ENCODE data around the gene PET100. TPM values are rescaled to one million over a fixed set of nuclear protein-coding genes. Genes with fewer than 3 reads are reported as not detected.

PET100 gene
- total RNA-seq, 1 experiment from 2014 or later = 126 TPM

GRCh38 chr19:7620442-7621412, 8.9 kb upstream of the PET100 start:
- RAD21 ChIA-PET (ENCODE audit: low non-redundant PET in 1 of 2, low total read pairs in 2 of 2, uncharacterized antibody in 2 of 2, unreplicated experiment in 2 of 2) = no interaction called here
- no TSS peak for BruUV-seq (replicated peaks)
- intact Hi-C loops (cut with micrococcal nuclease) = no loop called here

More at GRCh38 chr19:7620442-7621412, 8.9 kb upstream of the PET100 start:
- ATAC-seq (no peak), DNase-seq (ENCODE audit: low read depth, low spot score) (no peak)
- ChIA-PET CTCF (no interaction called here), POLR2A (no interaction called here)
- Histone ChIP-seq H3K9me3 (ENCODE audit: control insufficient read depth in 1 of 2, insufficient read depth in 1 of 2, low read depth in 1 of 2, low read length in 2 of 2) (no peaks in the 10 kb centered on the region), H4K20me1 (ENCODE audit: insufficient read depth) (no peaks in the 10 kb centered on the region), H3K9ac (ENCODE audit: low read length) (no peak overlapping the region), H3K27ac (ENCODE audit: low read depth, low read length) (no peak overlapping the region), H3K4me2 (ENCODE audit: low read length) (no peak overlapping the region), H3K4me3 (replicated peaks in 1 of 2; ENCODE audit: low read depth in 1 of 2, low read length in 2 of 2) (no peak overlapping the region), H2AFZ (ENCODE audit: low read depth, low read length, poor library complexity, severe bottlenecking) (no peak overlapping the region), H3K9me2 (ENCODE audit: insufficient read depth) (no peaks in the 10 kb centered on the region), H3K36me3 (ENCODE audit: control insufficient read depth in 1 of 2, insufficient read depth in 2 of 2, low read length in 2 of 2) (peaks cover 5 to 19% of the 10 kb centered on the region in 2 experiments; a peak in 3 of 4 replicates), H3K4me1 (ENCODE audit: control insufficient read depth in 1 of 2, insufficient read depth in 2 of 2, low read length in 2 of 2) (peaks cover 0 to 6% of the 10 kb centered on the region in 2 experiments; a peak in 1 of 4 replicates), H3K27me3 (ENCODE audit: insufficient read depth, low read length) (no peaks in the 10 kb centered on the region), H3K79me2 (ENCODE audit: insufficient read depth, low read length) (peaks cover 2% of the 10 kb centered on the region; the same call in 1 of the 2 replicates)
- no peak for TF ChIP-seq JUND (IDR thresholded peaks at IDR 0.05)
- TF ChIP-seq POLR2AphosphoS5 (IDR thresholded peaks at IDR 0.05; ENCODE audit: low read depth, low read length) = no peak
- no peak for TF ChIP-seq FOSL1 (IDR thresholded peaks at IDR 0.05; ENCODE audit: low read depth)
- TF ChIP-seq, protein P1, sequence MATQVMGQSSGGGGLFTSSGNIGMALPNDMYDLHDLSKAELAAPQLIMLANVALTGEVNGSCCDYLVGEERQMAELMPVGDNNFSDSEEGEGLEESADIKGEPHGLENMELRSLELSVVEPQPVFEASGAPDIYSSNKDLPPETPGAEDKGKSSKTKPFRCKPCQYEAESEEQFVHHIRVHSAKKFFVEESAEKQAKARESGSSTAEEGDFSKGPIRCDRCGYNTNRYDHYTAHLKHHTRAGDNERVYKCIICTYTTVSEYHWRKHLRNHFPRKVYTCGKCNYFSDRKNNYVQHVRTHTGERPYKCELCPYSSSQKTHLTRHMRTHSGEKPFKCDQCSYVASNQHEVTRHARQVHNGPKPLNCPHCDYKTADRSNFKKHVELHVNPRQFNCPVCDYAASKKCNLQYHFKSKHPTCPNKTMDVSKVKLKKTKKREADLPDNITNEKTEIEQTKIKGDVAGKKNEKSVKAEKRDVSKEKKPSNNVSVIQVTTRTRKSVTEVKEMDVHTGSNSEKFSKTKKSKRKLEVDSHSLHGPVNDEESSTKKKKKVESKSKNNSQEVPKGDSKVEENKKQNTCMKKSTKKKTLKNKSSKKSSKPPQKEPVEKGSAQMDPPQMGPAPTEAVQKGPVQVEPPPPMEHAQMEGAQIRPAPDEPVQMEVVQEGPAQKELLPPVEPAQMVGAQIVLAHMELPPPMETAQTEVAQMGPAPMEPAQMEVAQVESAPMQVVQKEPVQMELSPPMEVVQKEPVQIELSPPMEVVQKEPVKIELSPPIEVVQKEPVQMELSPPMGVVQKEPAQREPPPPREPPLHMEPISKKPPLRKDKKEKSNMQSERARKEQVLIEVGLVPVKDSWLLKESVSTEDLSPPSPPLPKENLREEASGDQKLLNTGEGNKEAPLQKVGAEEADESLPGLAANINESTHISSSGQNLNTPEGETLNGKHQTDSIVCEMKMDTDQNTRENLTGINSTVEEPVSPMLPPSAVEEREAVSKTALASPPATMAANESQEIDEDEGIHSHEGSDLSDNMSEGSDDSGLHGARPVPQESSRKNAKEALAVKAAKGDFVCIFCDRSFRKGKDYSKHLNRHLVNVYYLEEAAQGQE (IDR thresholded peaks at IDR 0.05; ENCODE audit: low read depth) = no peak
- no peak for TF ChIP-seq POLR2A (IDR thresholded peaks at IDR 0.05; ENCODE audit: borderline replicate concordance, extremely low read depth, insufficient read depth, insufficient read length)
- no peak for TF ChIP-seq YY1 (IDR thresholded peaks at IDR 0.05; ENCODE audit: extremely low read depth, insufficient replicate concordance, low read depth, low read length)
- no peak for TF ChIP-seq ATF3 (IDR thresholded peaks at IDR 0.05)
- no peak for TF ChIP-seq SRF (IDR thresholded peaks at IDR 0.05; ENCODE audit: low read depth)
- no peak for TF ChIP-seq ZFX (IDR thresholded peaks at IDR 0.05)
- TF ChIP-seq, protein P2, sequence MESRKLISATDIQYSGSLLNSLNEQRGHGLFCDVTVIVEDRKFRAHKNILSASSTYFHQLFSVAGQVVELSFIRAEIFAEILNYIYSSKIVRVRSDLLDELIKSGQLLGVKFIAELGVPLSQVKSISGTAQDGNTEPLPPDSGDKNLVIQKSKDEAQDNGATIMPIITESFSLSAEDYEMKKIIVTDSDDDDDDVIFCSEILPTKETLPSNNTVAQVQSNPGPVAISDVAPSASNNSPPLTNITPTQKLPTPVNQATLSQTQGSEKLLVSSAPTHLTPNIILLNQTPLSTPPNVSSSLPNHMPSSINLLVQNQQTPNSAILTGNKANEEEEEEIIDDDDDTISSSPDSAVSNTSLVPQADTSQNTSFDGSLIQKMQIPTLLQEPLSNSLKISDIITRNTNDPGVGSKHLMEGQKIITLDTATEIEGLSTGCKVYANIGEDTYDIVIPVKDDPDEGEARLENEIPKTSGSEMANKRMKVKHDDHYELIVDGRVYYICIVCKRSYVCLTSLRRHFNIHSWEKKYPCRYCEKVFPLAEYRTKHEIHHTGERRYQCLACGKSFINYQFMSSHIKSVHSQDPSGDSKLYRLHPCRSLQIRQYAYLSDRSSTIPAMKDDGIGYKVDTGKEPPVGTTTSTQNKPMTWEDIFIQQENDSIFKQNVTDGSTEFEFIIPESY (IDR thresholded peaks at IDR 0.05; ENCODE audit: extremely low read depth, insufficient replicate concordance, low read length) = no peak
- no peak for TF ChIP-seq EZH2phosphoT487 (IDR thresholded peaks at IDR 0.05; ENCODE audit: borderline replicate concordance)
- TF ChIP-seq SP1 (IDR thresholded peaks at IDR 0.05; ENCODE audit: low read depth) = no peak
- TF ChIP-seq EZH2 (IDR thresholded peaks at IDR 0.05) = no peak
- no peak for TF ChIP-seq ELF1 (IDR thresholded peaks at IDR 0.05; ENCODE audit: borderline replicate concordance, low read depth)
- TF ChIP-seq TCF7L2 (IDR thresholded peaks at IDR 0.05; ENCODE audit: borderline replicate concordance, extremely low read depth, insufficient read depth, insufficient read length) = no peak
- TF ChIP-seq SIN3A (IDR thresholded peaks at IDR 0.05; ENCODE audit: low read depth) = no peak
- no peak for TF ChIP-seq RAD21 (IDR thresholded peaks at IDR 0.05; ENCODE audit: low read depth)
